Keratinocyte (primary cell): Measurements from ENCODE around the gene FAM110A. TPM values are rescaled to one million over a fixed set of nuclear protein-coding genes. Genes with fewer than 3 reads are reported as not detected.

ENCODE experiments used
- DNase-seq: peaks from one replicate; pipeline ENCODE4 v3.0.0-alpha.2; 2011; ENCODE audit warnings: low read depth, missing footprints, low spot score
- FAIRE-seq: peaks from 2 replicates; lab custom pipeline; 2011; peaks lifted over from hg19 to GRCh38; lab: Jason Lieb, UNC
- H2AFZ ChIP-seq: 2 replicates; pipeline ENCODE4 v1.6.0; 2012; ENCODE audit warnings: low read length, control low read depth, inconsistent platforms; ENCODE audit not compliant: control insufficient read depth
- H3K27ac ChIP-seq: 2 replicates; pipeline ENCODE4 v1.5.1; 2011; ENCODE audit warnings: low read length; ENCODE audit not compliant: control insufficient read depth, insufficient read depth
- H3K27me3 ChIP-seq: 3 replicates; pipeline ENCODE4 v1.6.0; 2011; ENCODE audit warnings: low read length; ENCODE audit not compliant: control insufficient read depth, insufficient read depth; ENCODE audit errors: extremely low read depth
- H3K36me3 ChIP-seq, 2 experiments: 2 replicates in 1 of 2; 3 replicates in 1 of 2; pipeline ENCODE4 v1.5.1; 2011; ENCODE audit warnings: low read length in 2 of 2, mild to moderate bottlenecking in 1 of 2; ENCODE audit not compliant: control insufficient read depth in 2 of 2, insufficient read depth in 2 of 2; ENCODE audit errors: extremely low read depth in 1 of 2
- H3K4me1 ChIP-seq: 3 replicates; pipeline ENCODE4 v1.5.1; 2011; ENCODE audit warnings: low read length; ENCODE audit not compliant: control insufficient read depth, insufficient read depth; ENCODE audit errors: extremely low read depth
- H3K4me2 ChIP-seq: 3 replicates; pipeline ENCODE4 v1.6.0; 2011; ENCODE audit warnings: low read depth, low read length; ENCODE audit not compliant: control insufficient read depth, insufficient read depth; ENCODE audit errors: extremely low read depth
- H3K4me3 ChIP-seq, 3 experiments: fragments of 200-600 bp in 1 of 3; sonication (generic) in 1 of 3; 2 replicates in 2 of 3; 3 replicates in 1 of 3; pipeline ENCODE4 v1.5.1; 2011 to 2016; ENCODE audit warnings: low read length in 3 of 3, mild to moderate bottlenecking in 3 of 3, control low read depth in 2 of 3, inconsistent platforms in 1 of 3, low read depth in 1 of 3, mixed read lengths in 1 of 3, mixed run types in 1 of 3, moderate library complexity in 1 of 3; ENCODE audit not compliant: control insufficient read depth in 2 of 3, insufficient read depth in 2 of 3; ENCODE audit errors: extremely low read depth in 1 of 3
- H3K79me2 ChIP-seq: 2 replicates; pipeline ENCODE4 v1.6.0; 2012; ENCODE audit warnings: low read length; ENCODE audit not compliant: control insufficient read depth, insufficient read depth
- H3K9ac ChIP-seq: 3 replicates; pipeline ENCODE4 v1.6.0; 2011; ENCODE audit warnings: low read length; ENCODE audit not compliant: control insufficient read depth, insufficient read depth; ENCODE audit errors: extremely low read depth
- H3K9me1 ChIP-seq: 3 replicates; pipeline ENCODE4 v1.6.0; 2011; ENCODE audit warnings: low read length; ENCODE audit not compliant: control insufficient read depth, insufficient read depth; ENCODE audit errors: extremely low read depth
- H3K9me3 ChIP-seq: 2 replicates; pipeline ENCODE4 v1.5.1; 2012; ENCODE audit warnings: low read depth, low read length; ENCODE audit not compliant: control insufficient read depth
- H4K20me1 ChIP-seq: 3 replicates; pipeline ENCODE4 v1.6.0; 2011; ENCODE audit warnings: low read length; ENCODE audit not compliant: control insufficient read depth, insufficient read depth; ENCODE audit errors: extremely low read depth
- CTCF ChIP-seq, 3 experiments: IDR thresholded peaks in 1 of 3; conservative IDR thresholded peaks in 1 of 3; optimal IDR thresholded peaks in 1 of 3; 2 replicates in 2 of 3; 3 replicates in 1 of 3; pipeline versions ENCODE3 to v1.5.1; 2011; ENCODE audit warnings: low read length in 3 of 3, mild to moderate bottlenecking in 3 of 3, moderate library complexity in 2 of 3, control low read depth in 1 of 3, inconsistent platforms in 1 of 3; ENCODE audit not compliant: insufficient read depth in 2 of 3; ENCODE audit errors: extremely low read depth in 1 of 3
- EZH2 ChIP-seq: IDR thresholded peaks from one replicate; pipeline ENCODE4 v1.6.1; 2012; ENCODE audit warnings: inconsistent platforms, mild to moderate bottlenecking, low read length, moderate library complexity
- dilution Hi-C: fragments of 300-500 bp; cut with MboI; formaldehyde crosslinking; loops from one replicate; pipeline ENCODE4 v1.7.0; 2020; ENCODE audit warnings: low sequenced_read_pairs; ENCODE audit not compliant: extremely low pct_ligation_motif_present
- polyA plus RNA-seq, 5 experiments: library from polyadenylated mRNA; depleted of rRNA in 3 of 5; stranded (reverse) in 3 of 5; stranded (forward) in 1 of 5; unstranded in 1 of 5; fragments of >200 nt; gene quantifications; 1 replicate in 1 of 5; 2 replicates in 3 of 5; 3 replicates in 1 of 5; pipeline versions ENCODE4 v1.2.1 to v1.2.3, GENCODE V29; 2011 to 2012; ENCODE audit warnings: missing spikeins in 2 of 5, low read depth in 1 of 5, low replicate concordance in 1 of 5

The FAM110A gene
- polyA plus RNA-seq, 1 donor (not counting 4 experiments of a cell fraction or from before 2014, with no cell fraction given) = 12.3 TPM

GRCh38 chr20:871436-871835 is 37.9 kb downstream of the FAM110A start:
- Histone ChIP-seq H4K20me1 (peaks cover 2% of the 10 kb centered on the region), H3K9ac (no peak overlapping the region), H3K9me1 (no peaks in the 10 kb centered on the region), H3K36me3 (no peaks in the 10 kb centered on the region), H3K79me2 (no peaks in the 10 kb centered on the region), H3K27me3 (peaks cover 10% of the 10 kb centered on the region), H3K27ac (no peak overlapping the region), H3K4me2 (no peak overlapping the region), H3K9me3 (no peaks in the 10 kb centered on the region), H3K4me1 (peaks cover 7% of the 10 kb centered on the region), H3K4me3 (no peak overlapping the region), H2AFZ (no peak overlapping the region)
- dilution Hi-C loops = no loop called here
- DNase-seq = no peak
- FAIRE-seq = no peak
- no peak for TF ChIP-seq CTCF (optimal IDR thresholded peaks at IDR 0.05 in 1 of 3, IDR thresholded peaks at IDR 0.05 in 1 of 3, conservative IDR thresholded peaks at IDR 0.05 in 1 of 3; ENCODE audit: extremely low read depth in 1 of 3, insufficient read depth in 2 of 3, low read length in 3 of 3)
- no peak for TF ChIP-seq EZH2

DNA sequence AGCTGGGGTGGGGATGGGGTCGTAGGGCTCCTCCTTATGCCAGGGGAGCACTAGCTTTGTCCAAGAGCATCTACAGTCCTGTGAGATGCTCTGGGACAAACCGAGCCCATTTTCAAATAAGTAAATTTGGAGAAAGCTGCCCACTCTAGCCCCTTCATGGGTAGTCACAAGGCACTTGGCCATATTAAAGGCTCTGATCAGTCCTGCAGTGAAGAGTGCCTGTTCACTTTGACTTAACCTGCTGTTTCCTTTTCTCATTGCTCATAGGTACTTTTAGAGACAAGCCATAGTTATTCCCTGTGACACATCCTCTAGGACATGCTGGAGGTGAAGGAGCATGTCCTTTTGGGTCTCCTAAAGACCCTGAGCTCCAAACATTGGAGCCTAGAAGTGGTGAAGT is 38.4 kb downstream of the FAM110A start:
- peaks cover 10% of the 10 kb centered on the region for H3K27me3 ChIP-seq
- FAIRE-seq = no peak
- H3K9ac ChIP-seq = no peak overlapping the region
- H3K27ac ChIP-seq = no peak overlapping the region
- no peaks in the 10 kb centered on the region for H3K36me3 ChIP-seq
- peaks cover 2% of the 10 kb centered on the region for H4K20me1 ChIP-seq
- H3K9me3 ChIP-seq = no peaks in the 10 kb centered on the region
- H2AFZ ChIP-seq = no peak overlapping the region
- H3K4me1 ChIP-seq = peaks cover 7% of the 10 kb centered on the region
- no peak overlapping the region for H3K4me3 ChIP-seq
- no peak overlapping the region for H3K4me2 ChIP-seq
- dilution Hi-C loops = no loop called here
- no peak for DNase-seq
- no peak for TF ChIP-seq EZH2
- no peak for TF ChIP-seq CTCF (optimal IDR thresholded peaks at IDR 0.05 in 1 of 3, IDR thresholded peaks at IDR 0.05 in 1 of 3, conservative IDR thresholded peaks at IDR 0.05 in 1 of 3; ENCODE audit: extremely low read depth in 1 of 3, insufficient read depth in 2 of 3, low read length in 3 of 3)
- no peaks in the 10 kb centered on the region for H3K9me1 ChIP-seq
- no peaks in the 10 kb centered on the region for H3K79me2 ChIP-seq
